ENCODE data around the gene TACC2. TPM values are rescaled to one million over a fixed set of nuclear protein-coding genes. Genes with fewer than 3 reads are reported as not detected.
"Not testable (repeated sequence)": the region's sequence is repeated elsewhere in the genome, so short reads cannot be mapped to it uniquely, and the experiment has no call there.

The TACC2 gene
- total RNA-seq, 1 donor from 2014 or later = 32.2 TPM

DNA sequence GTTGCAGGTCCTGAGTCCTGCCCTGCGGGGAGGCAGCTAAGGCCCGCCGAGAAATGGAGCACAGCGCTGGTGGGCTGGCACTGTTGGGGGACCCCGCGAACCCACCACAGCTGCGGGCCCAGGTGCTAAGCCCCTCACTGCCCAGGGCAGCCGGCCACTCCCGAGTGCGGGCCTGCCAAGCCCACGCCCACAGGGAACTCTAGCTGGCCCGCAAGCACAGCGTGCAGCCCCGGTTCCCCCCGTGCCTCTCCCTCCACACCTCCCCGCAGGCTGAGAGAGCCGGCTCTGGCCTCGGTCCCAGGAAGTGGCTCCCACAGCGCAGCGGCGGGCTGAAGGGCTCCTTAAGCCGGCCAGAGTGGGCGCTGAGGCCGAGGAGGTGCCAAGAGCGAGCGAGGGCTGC, 10.5 kb upstream of the TACC2 start:
- peaks cover 5% of the 10 kb centered on the region for H3K9me3 Mint-ChIP-seq (ENCODE audit: unreplicated experiment)
- DNase-seq (ENCODE audit: low spot score) = no peak
- H3K36me3 Mint-ChIP-seq (ENCODE audit: low read depth, unreplicated experiment) = peaks cover 14% of the 10 kb centered on the region
- TF ChIP-seq, protein P1, sequence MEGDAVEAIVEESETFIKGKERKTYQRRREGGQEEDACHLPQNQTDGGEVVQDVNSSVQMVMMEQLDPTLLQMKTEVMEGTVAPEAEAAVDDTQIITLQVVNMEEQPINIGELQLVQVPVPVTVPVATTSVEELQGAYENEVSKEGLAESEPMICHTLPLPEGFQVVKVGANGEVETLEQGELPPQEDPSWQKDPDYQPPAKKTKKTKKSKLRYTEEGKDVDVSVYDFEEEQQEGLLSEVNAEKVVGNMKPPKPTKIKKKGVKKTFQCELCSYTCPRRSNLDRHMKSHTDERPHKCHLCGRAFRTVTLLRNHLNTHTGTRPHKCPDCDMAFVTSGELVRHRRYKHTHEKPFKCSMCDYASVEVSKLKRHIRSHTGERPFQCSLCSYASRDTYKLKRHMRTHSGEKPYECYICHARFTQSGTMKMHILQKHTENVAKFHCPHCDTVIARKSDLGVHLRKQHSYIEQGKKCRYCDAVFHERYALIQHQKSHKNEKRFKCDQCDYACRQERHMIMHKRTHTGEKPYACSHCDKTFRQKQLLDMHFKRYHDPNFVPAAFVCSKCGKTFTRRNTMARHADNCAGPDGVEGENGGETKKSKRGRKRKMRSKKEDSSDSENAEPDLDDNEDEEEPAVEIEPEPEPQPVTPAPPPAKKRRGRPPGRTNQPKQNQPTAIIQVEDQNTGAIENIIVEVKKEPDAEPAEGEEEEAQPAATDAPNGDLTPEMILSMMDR (IDR thresholded peaks at IDR 0.05; ENCODE audit: unreplicated experiment) = no peak
- no peaks in the 10 kb centered on the region for H3K27me3 Mint-ChIP-seq (ENCODE audit: unreplicated experiment)
- H3K4me3 Mint-ChIP-seq (ENCODE audit: unreplicated experiment) = no peak overlapping the region
- H3K4me1 Mint-ChIP-seq (ENCODE audit: unreplicated experiment) = peaks cover 3% of the 10 kb centered on the region
- no peak overlapping the region for H3K27ac Mint-ChIP-seq (ENCODE audit: unreplicated experiment)

DNA sequence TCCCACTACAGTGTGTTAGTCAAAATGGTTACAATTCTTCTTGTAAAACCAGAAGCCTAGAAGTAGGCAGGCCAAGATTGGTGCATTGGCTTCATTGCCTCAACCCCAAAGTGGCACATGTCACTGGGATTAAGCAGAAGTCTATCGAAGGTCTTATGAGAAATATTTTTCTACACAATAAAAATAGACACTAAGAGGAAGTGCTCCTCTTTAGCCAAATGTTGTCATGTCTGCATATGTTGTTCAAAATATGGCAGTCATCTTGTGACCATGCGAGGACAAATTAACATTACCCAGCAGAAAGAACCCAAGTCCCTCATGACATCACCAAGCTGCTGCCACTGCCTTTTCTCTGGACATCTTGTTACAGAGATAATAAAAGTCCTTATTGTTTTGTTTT, 7.6 kb upstream of the TACC2 start:
- DNase-seq (ENCODE audit: low spot score) = no peak
- H3K27ac Mint-ChIP-seq (ENCODE audit: unreplicated experiment) = no peak overlapping the region
- TF ChIP-seq, protein P1 (IDR thresholded peaks at IDR 0.05; ENCODE audit: unreplicated experiment) = no peak
- H3K36me3 Mint-ChIP-seq (ENCODE audit: low read depth, unreplicated experiment) = peaks cover 28% of the 10 kb centered on the region
- no peaks in the 10 kb centered on the region for H3K4me1 Mint-ChIP-seq (ENCODE audit: unreplicated experiment)
- H3K4me3 Mint-ChIP-seq (ENCODE audit: unreplicated experiment) = no peak overlapping the region
- peaks cover 1% of the 10 kb centered on the region for H3K27me3 Mint-ChIP-seq (ENCODE audit: unreplicated experiment)
- H3K9me3 Mint-ChIP-seq (ENCODE audit: unreplicated experiment) = peaks cover 14% of the 10 kb centered on the region

DNA sequence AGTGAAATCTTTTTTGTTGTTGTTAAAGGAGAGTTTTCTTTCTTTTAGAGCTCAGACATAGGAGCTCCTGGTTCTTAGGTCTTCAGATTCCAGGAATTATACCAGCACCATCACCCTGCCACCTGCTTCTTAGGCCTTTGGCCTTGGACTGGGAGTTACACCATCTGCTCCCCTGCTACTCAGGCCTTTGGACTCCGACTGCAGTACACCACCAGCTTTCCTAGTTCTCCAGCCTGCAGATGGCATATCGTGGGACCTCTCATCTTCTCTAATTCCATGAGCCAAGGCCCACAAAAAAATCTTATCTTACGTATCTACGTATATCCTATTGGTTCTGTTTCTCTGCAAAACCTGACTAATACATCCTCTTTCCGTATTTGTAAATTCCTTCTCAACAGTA, 5.1 kb upstream of the TACC2 start:
- H3K27ac Mint-ChIP-seq (ENCODE audit: unreplicated experiment) = no peak overlapping the region

DNA sequence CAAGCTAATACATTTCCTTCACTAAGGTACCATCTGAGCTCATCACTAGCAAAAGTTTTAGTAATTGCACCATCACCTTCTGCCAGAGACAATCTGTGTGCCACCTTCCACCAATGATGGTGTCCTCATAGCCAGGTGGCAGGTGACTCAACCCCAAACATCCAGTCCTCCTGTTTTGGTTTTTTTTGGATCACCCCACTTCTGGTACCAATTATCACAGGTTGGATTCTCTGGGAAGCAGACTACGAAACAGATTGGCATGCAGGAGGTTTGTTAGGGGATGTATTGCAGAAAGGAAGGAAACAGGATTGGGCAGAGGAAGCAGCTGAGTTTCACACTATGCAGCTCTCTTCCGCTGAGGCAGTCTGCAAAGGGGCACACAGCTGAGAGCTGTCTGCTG, 4.5 kb upstream of the TACC2 start:
- no peak overlapping the region for H3K4me3 Mint-ChIP-seq (ENCODE audit: unreplicated experiment)
- H3K27me3 Mint-ChIP-seq (ENCODE audit: unreplicated experiment) = peaks cover 1% of the 10 kb centered on the region
- H3K36me3 Mint-ChIP-seq (ENCODE audit: low read depth, unreplicated experiment) = peaks cover 19% of the 10 kb centered on the region
- DNase-seq (ENCODE audit: low spot score) = no peak
- H3K9me3 Mint-ChIP-seq (ENCODE audit: unreplicated experiment) = peaks cover 14% of the 10 kb centered on the region
- H3K27ac Mint-ChIP-seq (ENCODE audit: unreplicated experiment) = no peak overlapping the region
- H3K4me1 Mint-ChIP-seq (ENCODE audit: unreplicated experiment) = no peaks in the 10 kb centered on the region
- TF ChIP-seq, protein P1 (IDR thresholded peaks at IDR 0.05; ENCODE audit: unreplicated experiment) = no peak

More for the DNA sequence above, 5.1 kb upstream of the TACC2 start:
- Mint-ChIP-seq H3K36me3 (ENCODE audit: low read depth, unreplicated experiment) (peaks cover 19% of the 10 kb centered on the region), H3K4me1 (ENCODE audit: unreplicated experiment) (no peaks in the 10 kb centered on the region), H3K4me3 (ENCODE audit: unreplicated experiment) (no peak overlapping the region), H3K9me3 (ENCODE audit: unreplicated experiment) (peaks cover 14% of the 10 kb centered on the region), H3K27me3 (ENCODE audit: unreplicated experiment) (peaks cover 1% of the 10 kb centered on the region)
- DNase-seq (ENCODE audit: low spot score) = no peak
- TF ChIP-seq, protein P1 (IDR thresholded peaks at IDR 0.05; ENCODE audit: unreplicated experiment) = no peak

DNA sequence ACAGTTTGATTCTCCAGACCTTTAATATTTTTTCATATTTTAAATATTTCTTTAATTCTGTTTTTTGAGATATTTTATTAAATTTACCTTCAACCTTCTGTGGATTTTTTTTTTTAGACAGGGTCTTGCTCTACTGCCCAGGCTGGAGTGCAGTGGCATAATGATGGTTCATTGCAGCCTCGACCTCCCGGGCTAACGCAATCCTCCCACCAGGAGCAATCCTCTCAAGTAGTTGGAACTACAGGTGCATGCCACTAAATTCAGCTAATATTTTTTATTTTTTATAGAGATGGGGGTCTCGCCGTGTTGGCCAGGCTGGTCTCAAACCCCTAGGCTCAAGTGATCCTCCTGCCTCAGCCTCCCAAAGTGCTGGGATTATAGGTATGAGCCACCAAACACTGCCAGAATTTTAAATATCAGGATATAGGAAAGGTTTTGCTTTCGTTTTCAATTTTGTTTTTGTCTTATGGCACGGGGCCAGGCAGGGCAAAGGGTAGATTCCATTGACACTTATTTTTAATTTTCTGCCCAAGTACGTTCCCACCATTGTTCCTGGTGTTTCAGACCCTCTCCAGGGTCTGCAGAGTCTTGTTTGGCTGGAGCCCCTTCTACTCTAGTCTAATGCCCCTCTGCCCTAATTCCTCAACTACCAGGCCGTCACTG, 1.2 kb downstream of the TACC2 start:
- peaks cover 3% of the 10 kb centered on the region for H3K36me3 Mint-ChIP-seq (ENCODE audit: low read depth, unreplicated experiment)
- DNase-seq (ENCODE audit: low spot score) = no peak
- H3K4me3 Mint-ChIP-seq (ENCODE audit: unreplicated experiment) = no peak overlapping the region
- H3K9me3 Mint-ChIP-seq (ENCODE audit: unreplicated experiment) = no peaks in the 10 kb centered on the region
- TF ChIP-seq, protein P1 (IDR thresholded peaks at IDR 0.05; ENCODE audit: unreplicated experiment) = no peak
- H3K4me1 Mint-ChIP-seq (ENCODE audit: unreplicated experiment) = no peaks in the 10 kb centered on the region
- H3K27me3 Mint-ChIP-seq (ENCODE audit: unreplicated experiment) = no peaks in the 10 kb centered on the region
- H3K27ac Mint-ChIP-seq (ENCODE audit: unreplicated experiment) = no peak overlapping the region

DNA sequence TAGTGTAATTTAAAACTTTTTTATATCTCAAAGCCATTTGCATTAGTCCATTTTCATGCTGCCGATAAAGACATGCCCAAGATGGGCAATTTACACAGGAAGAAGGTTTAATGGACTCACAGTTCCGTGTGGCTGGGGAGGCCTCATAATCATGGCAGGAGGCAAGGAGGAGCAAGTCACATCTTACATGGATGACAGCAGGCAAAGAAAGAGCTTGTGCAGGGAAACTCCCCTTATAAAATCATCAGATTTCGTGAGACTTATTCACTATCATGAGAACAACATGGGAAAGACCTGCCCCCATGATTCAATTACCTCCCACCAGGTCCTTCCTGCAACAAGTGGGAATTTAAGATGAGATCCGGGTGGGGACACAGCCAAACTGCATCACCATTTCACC, 2.8 kb downstream of the TACC2 start:
- H3K36me3 Mint-ChIP-seq (ENCODE audit: low read depth, unreplicated experiment); H3K9me3 Mint-ChIP-seq (ENCODE audit: unreplicated experiment); H3K4me3 Mint-ChIP-seq (ENCODE audit: unreplicated experiment); H3K27ac Mint-ChIP-seq (ENCODE audit: unreplicated experiment); H3K27me3 Mint-ChIP-seq (ENCODE audit: unreplicated experiment); H3K4me1 Mint-ChIP-seq (ENCODE audit: unreplicated experiment); DNase-seq (ENCODE audit: low spot score): not testable (repeated sequence)
